B cell (primary cell): ENCODE data around the gene EBF3.

ENCODE experiments used
- EZH2 ChIP-seq: IDR thresholded peaks from 2 replicates; pipeline ENCODE4 v1.6.1; 2012; ENCODE audit warnings: borderline replicate concordance, low read depth, mild to moderate bottlenecking, moderate library complexity, low read length; ENCODE audit not compliant: insufficient read depth, poor library complexity, severe bottlenecking
- TF ChIP-seq, protein P1 (sequence below): fragments of 200-600 bp; IDR thresholded peaks from one replicate; pipeline ENCODE4 v1.8.0; 2022; ENCODE audit warnings: antibody characterized with exemption, mild to moderate bottlenecking

DNA sequence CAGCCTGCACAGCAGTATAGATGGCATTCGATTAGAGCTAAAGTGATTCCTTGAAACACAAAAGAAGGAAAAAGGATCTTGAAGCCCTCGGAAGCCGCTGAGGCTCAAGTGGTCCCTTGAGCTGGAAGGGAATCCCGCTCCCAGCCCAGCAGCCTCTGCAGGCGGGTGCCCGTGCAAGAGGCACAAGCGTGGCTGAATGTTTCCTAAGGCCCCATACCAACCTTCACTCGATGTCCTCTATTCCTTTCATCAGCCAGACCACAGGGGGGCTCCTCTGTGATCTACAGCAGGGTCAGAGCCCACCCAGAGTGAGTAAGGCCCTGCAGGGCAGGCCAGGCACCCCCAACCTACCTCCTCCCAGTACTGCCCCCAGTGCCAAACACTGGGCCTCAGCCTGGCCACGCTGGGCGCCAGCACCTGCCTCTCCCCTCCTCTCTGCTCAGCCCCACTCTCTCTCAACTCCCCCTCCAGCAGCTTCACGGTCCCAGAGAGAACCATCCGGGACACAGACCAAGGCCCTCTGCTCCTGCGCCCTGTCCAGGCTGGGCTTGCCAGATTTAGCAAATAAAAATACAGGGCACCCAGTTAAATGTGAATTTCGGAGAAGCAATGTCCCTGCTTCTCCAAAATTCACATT is 30.5 kb downstream of the EBF3 start:
- TF ChIP-seq, protein P1, sequence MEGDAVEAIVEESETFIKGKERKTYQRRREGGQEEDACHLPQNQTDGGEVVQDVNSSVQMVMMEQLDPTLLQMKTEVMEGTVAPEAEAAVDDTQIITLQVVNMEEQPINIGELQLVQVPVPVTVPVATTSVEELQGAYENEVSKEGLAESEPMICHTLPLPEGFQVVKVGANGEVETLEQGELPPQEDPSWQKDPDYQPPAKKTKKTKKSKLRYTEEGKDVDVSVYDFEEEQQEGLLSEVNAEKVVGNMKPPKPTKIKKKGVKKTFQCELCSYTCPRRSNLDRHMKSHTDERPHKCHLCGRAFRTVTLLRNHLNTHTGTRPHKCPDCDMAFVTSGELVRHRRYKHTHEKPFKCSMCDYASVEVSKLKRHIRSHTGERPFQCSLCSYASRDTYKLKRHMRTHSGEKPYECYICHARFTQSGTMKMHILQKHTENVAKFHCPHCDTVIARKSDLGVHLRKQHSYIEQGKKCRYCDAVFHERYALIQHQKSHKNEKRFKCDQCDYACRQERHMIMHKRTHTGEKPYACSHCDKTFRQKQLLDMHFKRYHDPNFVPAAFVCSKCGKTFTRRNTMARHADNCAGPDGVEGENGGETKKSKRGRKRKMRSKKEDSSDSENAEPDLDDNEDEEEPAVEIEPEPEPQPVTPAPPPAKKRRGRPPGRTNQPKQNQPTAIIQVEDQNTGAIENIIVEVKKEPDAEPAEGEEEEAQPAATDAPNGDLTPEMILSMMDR = no peak
- no peak for TF ChIP-seq EZH2
